ENCODE measurements around the gene DIP2A.

DIP2A gene, protein sequence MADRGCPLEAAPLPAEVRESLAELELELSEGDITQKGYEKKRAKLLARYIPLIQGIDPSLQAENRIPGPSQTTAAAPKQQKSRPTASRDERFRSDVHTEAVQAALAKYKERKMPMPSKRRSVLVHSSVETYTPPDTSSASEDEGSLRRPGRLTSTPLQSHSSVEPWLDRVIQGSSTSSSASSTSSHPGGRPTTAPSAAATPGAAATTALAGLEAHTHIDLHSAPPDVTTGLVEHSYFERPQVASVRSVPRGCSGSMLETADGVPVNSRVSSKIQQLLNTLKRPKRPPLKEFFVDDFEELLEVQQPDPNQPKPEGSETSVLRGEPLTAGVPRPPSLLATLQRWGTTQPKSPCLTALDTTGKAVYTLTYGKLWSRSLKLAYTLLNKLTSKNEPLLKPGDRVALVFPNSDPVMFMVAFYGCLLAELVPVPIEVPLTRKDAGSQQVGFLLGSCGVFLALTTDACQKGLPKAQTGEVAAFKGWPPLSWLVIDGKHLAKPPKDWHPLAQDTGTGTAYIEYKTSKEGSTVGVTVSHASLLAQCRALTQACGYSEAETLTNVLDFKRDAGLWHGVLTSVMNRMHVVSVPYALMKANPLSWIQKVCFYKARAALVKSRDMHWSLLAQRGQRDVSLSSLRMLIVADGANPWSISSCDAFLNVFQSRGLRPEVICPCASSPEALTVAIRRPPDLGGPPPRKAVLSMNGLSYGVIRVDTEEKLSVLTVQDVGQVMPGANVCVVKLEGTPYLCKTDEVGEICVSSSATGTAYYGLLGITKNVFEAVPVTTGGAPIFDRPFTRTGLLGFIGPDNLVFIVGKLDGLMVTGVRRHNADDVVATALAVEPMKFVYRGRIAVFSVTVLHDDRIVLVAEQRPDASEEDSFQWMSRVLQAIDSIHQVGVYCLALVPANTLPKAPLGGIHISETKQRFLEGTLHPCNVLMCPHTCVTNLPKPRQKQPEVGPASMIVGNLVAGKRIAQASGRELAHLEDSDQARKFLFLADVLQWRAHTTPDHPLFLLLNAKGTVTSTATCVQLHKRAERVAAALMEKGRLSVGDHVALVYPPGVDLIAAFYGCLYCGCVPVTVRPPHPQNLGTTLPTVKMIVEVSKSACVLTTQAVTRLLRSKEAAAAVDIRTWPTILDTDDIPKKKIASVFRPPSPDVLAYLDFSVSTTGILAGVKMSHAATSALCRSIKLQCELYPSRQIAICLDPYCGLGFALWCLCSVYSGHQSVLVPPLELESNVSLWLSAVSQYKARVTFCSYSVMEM (N-terminal part only)

DNA sequence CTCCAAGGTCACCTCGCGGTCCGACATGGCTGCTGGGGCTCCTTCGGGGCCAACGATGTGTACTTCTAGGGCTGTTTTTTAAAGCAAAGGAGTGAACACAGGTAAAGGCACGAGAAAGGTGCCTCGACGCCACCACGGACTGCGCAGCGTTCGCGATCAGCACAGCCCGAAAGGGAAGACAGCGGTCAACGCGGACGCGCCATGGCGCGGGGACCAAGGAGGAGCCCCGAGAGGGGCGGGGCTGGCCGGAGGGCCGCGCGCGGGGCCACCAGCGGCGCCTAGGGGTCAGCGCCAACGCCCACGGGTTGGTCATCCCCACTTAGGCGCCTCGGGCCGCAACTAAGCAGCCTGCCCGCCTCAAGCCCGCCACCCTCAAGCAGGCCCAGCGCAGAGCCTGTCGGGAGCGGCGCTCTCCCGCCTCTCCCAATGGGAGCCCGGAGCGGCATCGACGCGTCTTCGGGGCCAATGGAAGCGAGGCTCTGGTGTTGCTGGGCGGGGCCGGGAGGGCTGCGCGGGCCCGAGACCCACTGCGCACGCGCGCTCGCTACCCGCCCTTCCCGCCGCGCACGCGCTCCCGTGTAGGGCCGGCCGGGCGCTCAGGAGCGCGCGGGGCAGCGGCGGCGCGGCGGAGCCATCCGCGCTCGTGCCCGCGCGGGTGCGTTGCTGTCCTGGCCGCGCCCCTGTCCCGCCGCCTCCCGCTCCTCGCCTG, at the start of gene DIP2A:
Gene DIP2A, plus strand, starts transcription at position 577 of the 709 bp plus-strand sequence. CDS start 241 bp downstream, outside the sequence.
- peak; percentile 97 for DNase-seq (ENCODE audit: low spot score)

DNA sequence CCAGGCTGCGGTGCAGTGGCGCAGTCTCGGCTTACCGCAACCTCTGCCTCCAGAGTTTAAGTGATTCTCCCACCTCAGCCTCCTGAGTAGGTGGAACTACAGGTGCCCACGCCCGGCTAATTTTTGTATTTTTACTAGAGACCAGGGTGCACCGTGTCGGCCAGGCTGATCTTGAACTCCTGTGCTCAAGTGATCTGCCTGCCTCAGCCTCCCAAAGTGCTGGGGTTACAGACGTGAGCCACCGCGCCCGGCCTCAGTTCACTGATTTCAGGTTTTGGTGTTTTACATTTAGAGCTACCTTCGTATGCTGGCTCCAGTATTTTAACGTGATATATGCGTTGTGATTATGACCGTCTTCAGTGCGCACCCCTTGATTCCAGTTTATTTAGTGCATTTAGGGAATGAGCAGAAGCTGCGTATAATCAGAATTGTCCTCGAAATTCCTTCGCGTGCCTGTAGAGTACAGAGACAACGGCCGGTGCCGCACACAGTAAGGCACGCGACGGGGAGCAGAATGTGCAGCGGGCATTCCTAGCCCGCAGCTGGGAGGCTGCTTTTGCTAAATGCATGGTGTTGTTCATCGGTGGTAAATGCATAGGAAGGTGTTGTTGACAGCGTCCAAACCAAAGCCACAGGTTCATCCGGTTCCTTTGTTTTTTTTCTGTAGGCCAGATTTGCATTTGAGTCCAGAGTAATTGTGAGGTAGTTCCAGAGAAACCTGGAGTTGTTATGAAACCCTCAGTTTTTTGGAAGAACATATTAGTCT, 48.9 kb upstream of the DIP2A start:
- DNase-seq (ENCODE audit: low spot score) = no peak

DNA sequence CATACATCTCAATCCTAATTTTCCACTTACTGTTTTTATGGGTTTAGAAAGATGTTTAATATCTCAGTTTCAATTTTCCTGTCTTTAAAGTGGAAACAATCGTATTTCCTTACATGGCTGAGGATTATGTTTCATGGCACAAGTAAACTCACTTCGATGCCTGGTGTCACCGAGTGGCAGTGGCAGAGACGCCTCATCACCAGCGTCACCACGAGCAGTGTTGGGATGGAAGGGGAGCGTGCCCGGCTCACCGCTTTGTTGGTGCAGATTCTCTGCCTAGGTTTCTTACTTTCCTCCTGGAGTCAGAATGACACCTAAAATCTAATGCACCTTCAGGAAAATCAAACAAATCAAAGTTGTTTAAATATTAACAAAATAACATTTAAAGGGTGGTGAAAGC, 48.2 kb upstream of the DIP2A start:
- no peak for DNase-seq (ENCODE audit: low spot score)

DNA sequence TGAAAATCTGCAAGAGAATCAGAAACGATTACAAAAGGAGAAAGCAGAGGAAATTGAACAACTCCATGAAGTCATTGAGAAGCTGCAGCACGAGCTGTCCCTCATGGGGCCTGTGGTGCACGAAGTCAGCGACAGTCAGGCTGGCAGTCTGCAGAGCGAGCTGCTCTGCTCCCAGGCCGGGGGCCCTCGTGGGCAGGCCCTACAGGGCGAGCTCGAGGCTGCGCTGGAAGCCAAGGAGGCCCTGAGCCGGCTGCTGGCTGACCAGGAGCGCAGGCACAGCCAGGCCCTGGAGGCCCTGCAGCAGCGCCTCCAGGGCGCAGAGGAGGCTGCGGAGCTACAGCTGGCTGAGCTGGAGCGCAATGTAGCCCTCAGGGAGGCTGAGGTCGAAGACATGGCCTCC, 47.5 kb upstream of the DIP2A start:
- DNase-seq (ENCODE audit: low spot score) = no peak

DNA sequence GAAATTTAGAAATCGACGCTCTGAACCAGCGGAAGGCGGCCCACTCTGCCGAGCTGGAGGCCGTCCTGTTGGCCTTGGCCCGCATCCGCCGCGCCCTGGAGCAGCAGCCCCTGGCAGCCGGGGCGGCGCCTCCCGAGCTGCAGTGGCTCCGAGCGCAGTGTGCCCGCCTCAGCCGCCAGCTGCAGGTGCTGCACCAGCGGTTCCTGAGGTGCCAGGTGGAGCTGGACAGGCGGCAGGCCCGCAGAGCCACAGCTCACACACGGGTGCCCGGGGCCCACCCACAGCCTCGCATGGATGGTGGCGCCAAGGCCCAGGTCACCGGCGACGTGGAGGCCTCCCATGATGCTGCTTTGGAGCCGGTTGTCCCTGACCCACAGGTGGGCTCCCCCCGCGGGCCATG, 47.0 kb upstream of the DIP2A start:
- DNase-seq (ENCODE audit: low spot score) = no peak

DNA sequence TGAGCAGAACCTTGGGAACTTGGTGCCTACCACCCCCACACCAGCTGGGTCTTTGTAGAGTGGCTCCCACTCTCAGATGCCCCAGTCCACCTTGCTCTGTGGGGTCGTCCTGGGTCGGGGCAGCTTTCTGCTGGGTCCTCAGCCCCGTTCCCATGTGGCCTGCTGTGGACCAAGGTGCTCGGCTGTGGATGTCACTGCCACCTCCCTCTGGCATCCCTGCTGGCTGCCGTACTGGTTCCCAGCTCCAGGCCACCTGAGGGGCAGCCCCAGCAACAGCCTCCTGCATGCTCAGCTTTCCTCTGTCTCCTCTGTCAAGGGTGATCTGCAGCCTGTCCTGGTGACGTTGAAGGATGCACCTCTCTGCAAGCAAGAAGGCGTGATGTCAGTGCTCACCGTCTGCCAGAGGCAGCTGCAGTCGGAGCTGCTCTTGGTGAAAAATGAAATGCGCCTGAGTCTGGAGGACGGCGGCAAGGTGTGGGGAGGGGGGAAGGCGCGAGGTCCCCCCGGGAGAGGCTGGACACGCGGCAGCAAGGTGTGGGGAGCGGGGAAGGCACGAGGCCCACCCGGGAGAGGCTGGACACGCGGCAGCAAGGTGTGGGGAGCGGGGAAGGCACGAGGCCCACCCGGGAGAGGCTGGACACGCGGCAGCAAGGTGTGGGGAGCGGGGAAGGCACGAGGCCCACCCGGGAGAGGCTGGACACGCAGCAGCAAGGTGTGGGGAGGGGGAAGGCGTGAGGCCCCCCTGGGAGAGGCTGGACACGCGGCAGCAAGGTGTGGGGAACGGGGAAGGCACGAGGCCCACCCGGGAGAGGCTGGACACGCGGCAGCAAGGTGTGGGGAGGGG, 45.9 kb upstream of the DIP2A start:
- no peak for DNase-seq (ENCODE audit: low spot score)

DNA sequence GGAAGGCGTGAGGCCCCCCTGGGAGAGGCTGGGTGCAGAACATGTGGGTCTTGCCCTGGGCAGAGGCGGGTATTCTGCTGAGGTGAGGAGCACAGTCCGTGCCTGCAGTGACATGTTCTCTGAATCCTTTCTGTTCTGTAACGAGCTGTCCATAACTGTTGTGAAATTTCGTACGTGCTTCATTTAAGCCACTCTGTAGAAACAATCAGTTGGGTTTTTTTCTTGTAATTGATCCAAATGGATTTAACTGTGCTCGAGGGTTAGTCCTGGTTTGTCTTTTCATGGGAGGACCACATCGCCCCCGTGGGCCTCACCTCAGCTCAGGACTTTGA, 45.4 kb upstream of the DIP2A start:
- DNase-seq (ENCODE audit: low spot score) = no peak

DNA sequence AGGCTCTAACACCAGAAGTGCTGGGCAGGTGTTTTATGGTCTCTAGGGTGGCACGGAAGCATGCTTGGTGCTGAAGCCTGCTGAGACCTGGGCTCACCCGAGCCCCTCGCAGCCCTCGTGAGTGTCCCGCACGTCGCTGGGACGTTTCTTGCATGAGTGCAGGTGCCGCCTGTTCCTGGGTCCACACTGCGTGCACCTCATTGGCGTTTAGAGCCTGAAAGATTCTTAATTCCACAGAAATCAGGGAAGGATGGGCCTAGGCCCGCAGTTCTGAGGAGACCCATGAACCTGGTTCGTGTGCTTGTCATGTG, 43.8 kb upstream of the DIP2A start:
- DNase-seq (ENCODE audit: low spot score) = no peak

DNA sequence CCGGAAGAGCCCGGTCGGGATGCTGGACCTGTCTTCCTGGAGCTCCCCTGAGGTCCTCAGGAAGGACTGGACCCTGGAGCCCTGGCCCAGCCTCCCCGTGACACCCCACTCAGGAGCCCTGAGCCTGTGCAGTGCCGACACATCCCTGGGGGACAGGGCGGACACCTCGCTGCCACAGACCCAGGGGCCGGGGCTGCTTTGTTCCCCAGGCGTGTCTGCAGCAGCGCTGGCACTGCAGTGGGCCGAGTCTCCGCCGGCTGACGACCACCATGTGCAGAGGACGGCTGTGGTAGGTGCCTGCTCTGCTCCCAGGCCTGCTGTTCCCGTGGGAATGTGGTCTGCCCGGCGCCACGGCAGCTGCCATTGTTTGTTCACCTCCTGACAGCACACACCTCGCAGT, 42.1 kb upstream of the DIP2A start:
- DNase-seq (ENCODE audit: low spot score) = no peak

DNA sequence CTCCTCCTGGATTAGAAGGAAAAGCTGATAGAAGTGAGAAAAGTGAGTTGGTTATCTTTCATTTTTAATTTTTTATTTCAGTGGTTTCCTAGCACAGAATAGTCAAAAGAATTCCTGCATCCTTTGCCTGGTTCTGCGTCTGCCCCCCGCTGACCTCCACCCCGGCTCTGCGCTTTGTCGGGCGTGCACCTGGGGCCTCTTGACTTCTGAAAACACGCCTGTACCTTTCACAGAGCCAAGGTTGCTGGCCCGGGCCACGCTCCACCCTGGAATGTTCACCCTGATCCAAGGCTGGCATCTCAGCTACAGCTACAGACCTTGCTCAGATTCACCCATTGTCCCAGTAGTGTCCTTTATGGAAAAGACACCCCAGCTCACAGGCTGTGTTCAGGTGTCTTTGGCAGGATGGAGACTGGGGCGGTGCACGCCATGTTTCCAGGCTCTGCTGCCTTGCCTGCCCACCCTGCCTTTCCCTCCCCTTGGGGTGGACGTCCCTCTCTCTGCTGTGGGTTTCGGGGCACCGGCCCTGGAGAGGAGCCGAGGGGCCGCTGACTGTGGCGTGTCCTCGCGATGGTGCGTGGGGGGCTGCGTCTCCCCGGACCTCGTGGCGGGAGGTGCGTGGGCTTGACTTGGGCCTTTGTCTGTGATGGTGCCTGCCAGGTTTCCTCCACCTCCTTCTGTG, 40.3 kb upstream of the DIP2A start:
- DNase-seq (ENCODE audit: low spot score) = no peak

DNA sequence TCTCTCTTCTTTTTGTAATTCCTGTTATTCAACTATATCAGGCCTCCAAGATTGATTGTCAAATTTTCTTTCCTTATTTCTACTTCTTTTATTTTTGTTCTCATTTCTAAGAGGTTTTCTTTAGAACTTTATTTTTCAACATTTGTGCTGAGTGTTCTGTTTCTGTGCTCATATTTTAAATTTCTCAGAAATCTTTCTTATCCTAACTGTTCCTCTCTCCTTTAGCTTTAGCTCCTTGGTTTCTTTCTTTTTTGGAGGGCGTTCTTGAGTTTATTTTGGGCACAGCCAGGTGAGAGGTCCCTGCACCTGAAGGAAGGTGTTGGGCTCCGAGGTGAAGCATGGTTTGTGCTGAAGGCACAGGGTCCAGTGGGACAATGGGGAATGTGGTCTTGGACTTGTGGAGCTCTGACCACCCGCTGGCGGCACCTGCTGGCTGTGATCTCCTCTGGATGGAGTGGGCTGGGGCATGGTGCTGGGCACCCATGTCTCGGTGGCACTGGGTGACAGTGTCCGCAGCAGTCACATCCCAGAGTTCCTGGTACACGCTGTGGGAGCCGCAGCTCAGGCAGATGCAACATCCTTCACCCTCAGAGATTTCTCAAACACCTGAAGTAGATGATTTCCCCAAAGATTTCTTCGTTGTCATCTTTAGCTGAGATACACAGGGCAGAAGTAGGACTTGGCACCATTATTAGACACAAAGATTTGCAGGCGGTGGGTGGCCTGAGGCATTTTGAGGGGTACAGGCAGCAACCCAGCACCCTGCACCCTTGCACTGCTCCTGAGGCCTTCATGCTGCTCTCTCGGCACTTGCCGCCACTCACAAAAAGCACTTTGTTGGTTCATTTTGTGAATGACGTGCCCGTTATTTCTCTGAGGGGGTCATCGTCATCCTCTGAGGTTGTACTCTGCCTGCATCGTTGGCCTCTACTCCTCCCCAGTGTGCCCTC, 38.2 kb upstream of the DIP2A start:
- DNase-seq (ENCODE audit: low spot score) = no peak

DNA sequence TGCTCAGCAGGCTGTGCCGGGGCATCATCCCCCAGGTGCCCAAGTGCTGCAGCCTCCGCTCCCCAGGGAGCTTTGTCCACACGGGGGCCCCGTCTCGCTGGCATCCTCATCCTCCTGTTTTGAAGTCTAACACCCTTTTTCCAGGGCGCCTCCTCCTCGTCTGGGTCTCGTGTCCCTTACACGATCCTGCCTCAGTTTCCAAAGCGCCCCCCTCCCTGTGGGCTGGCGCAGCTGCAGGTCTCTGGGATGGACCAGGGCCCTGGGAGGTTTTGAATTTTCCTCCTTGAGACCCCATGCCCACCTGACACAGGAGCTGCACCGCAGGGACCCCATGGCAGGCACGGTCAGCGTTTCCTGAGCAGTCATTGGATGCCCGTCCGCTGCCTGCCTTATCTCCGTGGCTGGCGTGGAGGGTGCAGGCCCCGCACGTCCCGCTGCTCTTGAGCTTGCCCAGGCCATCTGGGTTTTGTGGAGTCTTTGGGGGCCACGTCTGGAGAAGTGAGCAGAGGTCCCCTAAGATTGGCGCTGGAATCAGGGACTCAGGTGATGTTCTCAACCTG, 37.4 kb upstream of the DIP2A start:
- DNase-seq (ENCODE audit: low spot score) = no peak

DNA sequence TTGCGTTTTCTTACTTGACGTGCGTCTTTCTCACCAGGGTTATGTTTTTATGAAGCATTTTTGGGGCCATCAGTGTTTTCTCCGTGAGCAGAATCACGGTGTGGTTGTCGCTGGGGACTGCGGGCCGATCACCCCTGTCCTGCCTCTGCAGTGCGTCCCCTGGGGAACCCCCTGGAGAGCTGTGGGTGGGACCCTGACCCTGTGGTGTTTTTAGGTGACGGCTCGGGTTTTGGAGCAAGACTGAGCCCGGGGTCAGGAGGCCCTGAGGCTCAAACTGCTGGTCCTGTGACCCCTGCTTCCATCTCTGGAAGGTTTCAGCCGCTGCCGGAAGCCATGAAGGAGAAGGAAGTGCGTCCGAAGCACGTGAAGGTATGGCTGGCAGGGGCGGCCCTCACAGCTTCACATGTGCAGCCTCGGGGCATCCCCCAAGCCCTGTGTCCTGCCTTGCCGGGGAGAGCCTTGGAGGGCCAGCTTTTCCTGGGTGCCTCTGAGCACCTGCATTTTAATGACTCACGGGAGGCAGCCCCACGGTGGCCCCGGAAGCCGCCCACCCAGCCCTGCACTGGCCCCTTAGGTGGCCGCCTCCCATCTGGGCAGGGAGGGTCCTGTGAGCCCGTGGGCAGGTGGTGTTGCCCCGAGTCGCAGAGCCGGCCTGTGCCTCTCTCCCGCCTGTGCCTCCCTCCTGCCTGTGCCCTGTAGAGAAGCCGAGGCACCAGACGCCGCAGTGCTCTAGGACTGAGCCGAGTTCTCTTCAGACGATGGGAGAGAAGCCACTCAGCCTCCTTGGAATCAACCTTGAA, 36.7 kb upstream of the DIP2A start:
- DNase-seq (ENCODE audit: low spot score) = no peak

DNA sequence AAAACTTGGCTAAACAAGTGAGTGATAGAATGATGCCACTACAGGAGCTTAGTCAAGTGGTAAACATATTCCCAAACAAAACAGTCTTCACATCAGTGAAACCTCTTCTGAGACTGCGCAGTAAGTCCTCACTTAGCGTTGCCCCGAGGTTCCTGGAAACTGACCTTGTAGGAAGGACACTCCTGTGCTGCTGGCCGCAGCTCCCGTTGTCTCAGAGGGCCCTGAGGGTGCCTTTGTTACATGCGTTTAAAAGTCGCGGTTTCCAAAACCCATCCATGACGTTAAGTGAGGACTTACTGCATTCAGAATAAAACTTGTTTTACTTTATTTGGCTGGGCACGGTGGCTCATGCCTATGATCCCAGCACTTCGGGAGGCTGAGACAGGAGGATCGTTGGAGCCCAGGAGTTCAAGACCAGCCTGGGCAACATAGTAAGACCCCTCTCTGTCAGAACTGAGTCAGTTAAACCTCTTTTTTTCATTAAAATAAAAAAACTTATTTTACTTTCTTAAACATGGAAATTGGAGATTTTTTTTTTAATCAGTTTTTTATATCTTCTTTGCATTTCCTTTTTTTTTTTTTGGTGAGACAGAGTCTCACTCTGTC, 36.0 kb upstream of the DIP2A start:
- DNase-seq (ENCODE audit: low spot score) = no peak

DNA sequence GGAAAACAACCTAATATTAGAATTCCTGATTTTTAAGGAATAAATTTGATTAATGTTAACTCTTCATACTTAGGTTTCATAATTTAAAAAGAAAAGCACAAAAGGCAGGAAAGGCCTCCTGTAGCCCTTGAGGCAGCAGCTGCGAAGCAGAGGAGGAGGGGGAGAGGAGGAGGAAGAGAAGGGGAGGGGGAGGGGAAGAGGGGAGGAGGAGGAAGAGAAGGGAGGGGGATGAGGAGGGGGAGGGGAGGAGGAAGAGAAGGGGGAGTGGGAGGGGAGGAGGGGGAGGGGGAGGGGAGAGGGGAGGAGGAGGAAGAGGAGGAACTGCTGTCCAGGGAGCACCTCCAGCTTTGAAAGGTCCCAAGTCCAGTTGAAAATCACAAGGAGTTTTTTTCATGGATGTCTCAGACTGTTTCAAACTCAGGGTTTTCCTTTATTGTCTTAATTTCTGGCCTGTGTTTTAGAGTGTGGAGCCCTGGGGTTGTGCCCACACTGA, 35.1 kb upstream of the DIP2A start:
- DNase-seq (ENCODE audit: low spot score) = no peak

DNA sequence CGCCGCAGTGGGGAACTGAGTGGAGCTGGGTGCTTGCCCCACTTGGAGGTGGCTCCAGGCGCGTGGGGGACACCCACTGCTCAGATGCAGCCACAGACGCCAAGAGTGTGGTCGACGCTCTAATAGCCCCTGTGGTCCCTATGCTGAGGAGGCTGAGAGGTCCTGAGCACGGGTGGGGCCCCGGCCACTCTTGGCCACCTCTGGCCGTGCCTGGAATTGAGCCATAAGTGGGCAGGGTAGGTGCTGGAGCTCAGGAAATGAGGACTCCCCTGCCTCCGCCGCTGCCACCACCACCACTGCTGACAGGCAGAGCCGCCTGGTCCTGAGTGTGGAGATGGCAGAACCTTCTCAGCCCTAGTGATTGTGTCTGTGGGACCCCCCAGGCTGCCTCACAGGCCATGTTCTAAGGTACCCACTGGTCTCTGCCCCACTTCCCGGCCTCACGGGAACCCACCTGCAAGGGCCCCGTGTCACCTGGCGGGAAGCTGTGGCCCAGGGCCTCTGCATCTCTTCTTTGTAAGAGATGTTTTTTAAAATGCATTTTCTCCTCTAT, 34.6 kb upstream of the DIP2A start:
- no peak for DNase-seq (ENCODE audit: low spot score)

DNA sequence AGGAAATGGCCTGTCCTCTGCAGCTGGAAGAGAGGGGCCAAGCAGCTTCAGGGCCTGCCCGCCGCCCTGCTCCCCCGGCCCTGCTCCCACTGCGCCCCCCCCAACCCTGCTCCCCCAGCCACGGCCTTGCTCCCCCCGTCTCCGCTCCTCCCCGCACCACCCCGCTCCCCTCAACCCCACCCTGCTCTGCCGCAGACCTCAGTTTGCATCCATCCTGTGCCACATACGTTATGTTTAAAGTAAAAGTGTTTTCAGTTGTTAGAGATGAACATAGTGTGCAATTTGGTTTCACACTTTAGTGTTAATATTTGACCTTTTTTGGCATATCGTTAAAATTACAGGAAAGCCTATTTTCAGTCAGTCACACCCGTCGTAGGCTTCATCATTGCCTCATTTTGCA, 34.1 kb upstream of the DIP2A start:
- no peak for DNase-seq (ENCODE audit: low spot score)

All from kidney capillary endothelial cell (primary cell).